K562 (cell line): Measurements from ENCODE around the gene MYBPC3. TPM values are rescaled to one million over a fixed set of nuclear protein-coding genes. Genes with fewer than 3 reads are reported as not detected.
A peak's percentile ranks its signal among the peaks of the same experiment; 100 is the strongest.

Experiments used
- ATF7 ChIP-seq: fragments of 450-650 bp; IDR thresholded peaks from 2 replicates; pipeline ENCODE4 v1.7.1; 2014; ENCODE audit warnings: mild to moderate bottlenecking, moderate library complexity
- ELF1 ChIP-seq: fragments of 200-800 bp; sonication (Bioruptor generic); IDR thresholded peaks from 2 replicates; pipeline ENCODE4 v1.6.1; 2016; ENCODE audit warnings: missing genetic modification characterization, missing compliant biosample characterization
- ELF4 ChIP-seq: fragments of 450-650 bp; formaldehyde crosslinking; IDR thresholded peaks from 2 replicates; pipeline ENCODE4 v1.4.0; 2022; ENCODE audit warnings: missing genetic modification characterization
- ETV1 ChIP-seq: fragments of 450-650 bp; conservative IDR thresholded peaks from 2 replicates; pipeline ENCODE4 v1.6.1; 2016; ENCODE audit warnings: missing genetic modification characterization, control low read depth, low read depth, missing compliant biosample characterization
- GTF2E2 ChIP-seq: fragments of 200-800 bp; sonication (Bioruptor generic); IDR thresholded peaks from 2 replicates; pipeline ENCODE4 v1.6.1; 2016; ENCODE audit warnings: missing genetic modification characterization, missing compliant biosample characterization
- HIVEP1 ChIP-seq: fragments of 250-450 bp; sonication (Bioruptor Pico); IDR thresholded peaks from 2 replicates; pipeline ENCODE4 v1.4.0; 2020; ENCODE audit warnings: mild to moderate bottlenecking
- MCM5 ChIP-seq: fragments of 450-650 bp; IDR thresholded peaks from 2 replicates; pipeline ENCODE4 v1.6.1; 2016; ENCODE audit warnings: low read depth
- NCOA2 ChIP-seq, 2 experiments: fragments of 450-650 bp; IDR thresholded peaks; 2 replicates each; pipeline ENCODE4 v1.6.1; 2018; ENCODE audit warnings: mild to moderate bottlenecking in 2 of 2, moderate library complexity in 1 of 2; ENCODE audit not compliant: partially characterized antibody in 2 of 2
- NFIC ChIP-seq: fragments of 450-650 bp; IDR thresholded peaks from 2 replicates; pipeline ENCODE4 v1.6.1; 2017; ENCODE audit warnings: mild to moderate bottlenecking, inconsistent platforms
- POLR3G ChIP-seq: IDR thresholded peaks from 2 replicates; pipeline ENCODE4 v1.6.1; 2011; ENCODE audit not compliant: insufficient read length, insufficient replicate concordance; ENCODE audit errors: extremely low read depth
- RBM15 ChIP-seq: fragments of 200-400 bp; formaldehyde crosslinking; IDR thresholded peaks from 2 replicates; pipeline ENCODE4 v1.6.1; 2018; ENCODE audit warnings: mild to moderate bottlenecking, low read length, moderate library complexity; ENCODE audit not compliant: insufficient read depth
- TAF9B ChIP-seq: fragments of 450-650 bp; IDR thresholded peaks from 2 replicates; pipeline ENCODE4 v1.6.1; 2018; ENCODE audit warnings: mild to moderate bottlenecking; ENCODE audit not compliant: partially characterized antibody
- U2AF1 ChIP-seq: fragments of 200-400 bp; formaldehyde crosslinking; optimal IDR thresholded peaks from 2 replicates; pipeline ENCODE3; 2017; ENCODE audit warnings: mild to moderate bottlenecking, low read depth, low read length, moderate library complexity
- ZBED1 ChIP-seq: IDR thresholded peaks from 2 replicates; pipeline ENCODE4 v1.6.1; 2014
- ZNF79 ChIP-seq: fragments of 250-450 bp; sonication (Bioruptor Pico); IDR thresholded peaks from 2 replicates; pipeline ENCODE4 v1.4.0; 2020; ENCODE audit warnings: low read depth, mild to moderate bottlenecking, moderate library complexity
- polyA plus RNA-seq, 8 experiments: library from polyadenylated mRNA; depleted of rRNA in 4 of 8; stranded (reverse) in 5 of 8; unstranded in 3 of 8; fragments of >200 nt; fragmentation: Nextera tagmentation in 2 of 8; fragmentation: Illumina TruSeq in 1 of 8; extraction: Ambion mirVana in 2 of 8; extraction: Trizol in 1 of 8; gene quantifications; 2 replicates each; pipeline versions ENCODE4 v1.2.1 to v1.2.3, GENCODE V29; 2011 to 2014; ENCODE audit warnings: inconsistent platforms in 1 of 8, missing spikeins in 1 of 8
- total RNA-seq, 7 experiments: library from RNA; depleted of rRNA in 6 of 7; stranded (reverse); fragments of >200 nt in 6 of 7; fragmentation: Illumina TruSeq in 2 of 7; extraction: Trizol in 2 of 7; gene quantifications; 2 replicates each; pipeline versions ENCODE4 v1.2.1 to v1.2.3, GENCODE V29; 2011 to 2021; ENCODE audit warnings: low replicate concordance in 1 of 7
- TF ChIP-seq, protein P1 (sequence below): IDR thresholded peaks from 3 replicates; pipeline ENCODE4 v1.6.1; 2011; ENCODE audit warnings: borderline replicate concordance, mild to moderate bottlenecking, moderate library complexity; ENCODE audit not compliant: insufficient read length; ENCODE audit errors: extremely low read depth
- TF ChIP-seq, protein P2 (sequence below): IDR thresholded peaks from 2 replicates; pipeline ENCODE4 v1.6.1; 2011; ENCODE audit warnings: borderline replicate concordance, low read depth, mild to moderate bottlenecking, moderate library complexity, low read length; ENCODE audit not compliant: insufficient read depth, poor library complexity, severe bottlenecking
- TF ChIP-seq, protein P3 (sequence below): sonication (generic); formaldehyde crosslinking; IDR thresholded peaks from 2 replicates; pipeline ENCODE4 v1.8.0; 2023; ENCODE audit warnings: mild to moderate bottlenecking, missing genetic modification reagents

Gene MYBPC3
- total and polyA plus RNA-seq, 9 of the 15 experiments (the other 6 are each of a cell fraction or from before 2014, with no cell fraction given), result 0.01 TPM; not detected in 8

DNA sequence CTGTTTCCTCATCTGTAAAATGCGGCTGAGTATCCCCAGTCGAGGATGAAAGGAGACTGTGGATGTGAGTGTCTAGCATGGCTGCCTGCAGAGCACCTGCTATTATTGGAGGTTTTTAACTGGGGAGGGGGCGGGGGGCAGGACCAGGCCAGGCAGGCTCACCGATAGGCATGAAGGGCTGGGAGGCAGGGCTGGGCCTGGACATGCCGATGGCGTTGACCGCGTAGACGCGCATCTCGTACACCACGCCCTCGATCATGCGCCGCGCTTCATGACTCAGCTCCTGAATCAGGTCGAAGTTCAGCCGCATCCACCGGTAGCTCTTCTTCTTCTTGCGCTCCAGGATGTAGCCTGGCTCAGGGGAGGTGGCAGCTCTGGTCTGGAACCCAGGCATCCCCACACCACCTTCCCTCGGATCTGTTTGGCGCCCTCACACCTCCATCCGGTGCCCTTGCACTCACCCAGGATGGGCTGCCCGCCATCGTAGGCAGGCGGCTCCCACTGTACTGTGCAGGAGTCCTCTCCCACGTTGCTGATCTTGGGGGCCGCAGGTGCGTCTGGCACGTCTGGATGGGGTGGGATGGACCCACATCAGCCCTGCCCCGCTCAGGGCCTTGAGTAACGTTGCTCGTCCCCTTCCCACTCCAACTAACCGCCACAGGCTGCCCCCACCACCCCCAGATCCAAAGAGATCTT lies 15.1 kb downstream of the MYBPC3 start (continued):
- TF ChIP-seq, protein P1, sequence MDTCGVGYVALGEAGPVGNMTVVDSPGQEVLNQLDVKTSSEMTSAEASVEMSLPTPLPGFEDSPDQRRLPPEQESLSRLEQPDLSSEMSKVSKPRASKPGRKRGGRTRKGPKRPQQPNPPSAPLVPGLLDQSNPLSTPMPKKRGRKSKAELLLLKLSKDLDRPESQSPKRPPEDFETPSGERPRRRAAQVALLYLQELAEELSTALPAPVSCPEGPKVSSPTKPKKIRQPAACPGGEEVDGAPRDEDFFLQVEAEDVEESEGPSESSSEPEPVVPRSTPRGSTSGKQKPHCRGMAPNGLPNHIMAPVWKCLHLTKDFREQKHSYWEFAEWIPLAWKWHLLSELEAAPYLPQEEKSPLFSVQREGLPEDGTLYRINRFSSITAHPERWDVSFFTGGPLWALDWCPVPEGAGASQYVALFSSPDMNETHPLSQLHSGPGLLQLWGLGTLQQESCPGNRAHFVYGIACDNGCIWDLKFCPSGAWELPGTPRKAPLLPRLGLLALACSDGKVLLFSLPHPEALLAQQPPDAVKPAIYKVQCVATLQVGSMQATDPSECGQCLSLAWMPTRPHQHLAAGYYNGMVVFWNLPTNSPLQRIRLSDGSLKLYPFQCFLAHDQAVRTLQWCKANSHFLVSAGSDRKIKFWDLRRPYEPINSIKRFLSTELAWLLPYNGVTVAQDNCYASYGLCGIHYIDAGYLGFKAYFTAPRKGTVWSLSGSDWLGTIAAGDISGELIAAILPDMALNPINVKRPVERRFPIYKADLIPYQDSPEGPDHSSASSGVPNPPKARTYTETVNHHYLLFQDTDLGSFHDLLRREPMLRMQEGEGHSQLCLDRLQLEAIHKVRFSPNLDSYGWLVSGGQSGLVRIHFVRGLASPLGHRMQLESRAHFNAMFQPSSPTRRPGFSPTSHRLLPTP, result no peak
- TF ChIP-seq ZNF79 (CRISPR knock-in tag), result no peak
- TF ChIP-seq, protein P2, sequence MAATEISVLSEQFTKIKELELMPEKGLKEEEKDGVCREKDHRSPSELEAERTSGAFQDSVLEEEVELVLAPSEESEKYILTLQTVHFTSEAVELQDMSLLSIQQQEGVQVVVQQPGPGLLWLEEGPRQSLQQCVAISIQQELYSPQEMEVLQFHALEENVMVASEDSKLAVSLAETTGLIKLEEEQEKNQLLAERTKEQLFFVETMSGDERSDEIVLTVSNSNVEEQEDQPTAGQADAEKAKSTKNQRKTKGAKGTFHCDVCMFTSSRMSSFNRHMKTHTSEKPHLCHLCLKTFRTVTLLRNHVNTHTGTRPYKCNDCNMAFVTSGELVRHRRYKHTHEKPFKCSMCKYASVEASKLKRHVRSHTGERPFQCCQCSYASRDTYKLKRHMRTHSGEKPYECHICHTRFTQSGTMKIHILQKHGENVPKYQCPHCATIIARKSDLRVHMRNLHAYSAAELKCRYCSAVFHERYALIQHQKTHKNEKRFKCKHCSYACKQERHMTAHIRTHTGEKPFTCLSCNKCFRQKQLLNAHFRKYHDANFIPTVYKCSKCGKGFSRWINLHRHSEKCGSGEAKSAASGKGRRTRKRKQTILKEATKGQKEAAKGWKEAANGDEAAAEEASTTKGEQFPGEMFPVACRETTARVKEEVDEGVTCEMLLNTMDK, result no peak
- TF ChIP-seq POLR3G, result no peak
- TF ChIP-seq ATF7, result peak; percentile 48; the same call in 1 of the 2 replicates
- TF ChIP-seq NCOA2 (IDR thresholded peaks at IDR 0.05; ENCODE audit: partially characterized antibody in 2 of 2), result no peak
- TF ChIP-seq, protein P3, sequence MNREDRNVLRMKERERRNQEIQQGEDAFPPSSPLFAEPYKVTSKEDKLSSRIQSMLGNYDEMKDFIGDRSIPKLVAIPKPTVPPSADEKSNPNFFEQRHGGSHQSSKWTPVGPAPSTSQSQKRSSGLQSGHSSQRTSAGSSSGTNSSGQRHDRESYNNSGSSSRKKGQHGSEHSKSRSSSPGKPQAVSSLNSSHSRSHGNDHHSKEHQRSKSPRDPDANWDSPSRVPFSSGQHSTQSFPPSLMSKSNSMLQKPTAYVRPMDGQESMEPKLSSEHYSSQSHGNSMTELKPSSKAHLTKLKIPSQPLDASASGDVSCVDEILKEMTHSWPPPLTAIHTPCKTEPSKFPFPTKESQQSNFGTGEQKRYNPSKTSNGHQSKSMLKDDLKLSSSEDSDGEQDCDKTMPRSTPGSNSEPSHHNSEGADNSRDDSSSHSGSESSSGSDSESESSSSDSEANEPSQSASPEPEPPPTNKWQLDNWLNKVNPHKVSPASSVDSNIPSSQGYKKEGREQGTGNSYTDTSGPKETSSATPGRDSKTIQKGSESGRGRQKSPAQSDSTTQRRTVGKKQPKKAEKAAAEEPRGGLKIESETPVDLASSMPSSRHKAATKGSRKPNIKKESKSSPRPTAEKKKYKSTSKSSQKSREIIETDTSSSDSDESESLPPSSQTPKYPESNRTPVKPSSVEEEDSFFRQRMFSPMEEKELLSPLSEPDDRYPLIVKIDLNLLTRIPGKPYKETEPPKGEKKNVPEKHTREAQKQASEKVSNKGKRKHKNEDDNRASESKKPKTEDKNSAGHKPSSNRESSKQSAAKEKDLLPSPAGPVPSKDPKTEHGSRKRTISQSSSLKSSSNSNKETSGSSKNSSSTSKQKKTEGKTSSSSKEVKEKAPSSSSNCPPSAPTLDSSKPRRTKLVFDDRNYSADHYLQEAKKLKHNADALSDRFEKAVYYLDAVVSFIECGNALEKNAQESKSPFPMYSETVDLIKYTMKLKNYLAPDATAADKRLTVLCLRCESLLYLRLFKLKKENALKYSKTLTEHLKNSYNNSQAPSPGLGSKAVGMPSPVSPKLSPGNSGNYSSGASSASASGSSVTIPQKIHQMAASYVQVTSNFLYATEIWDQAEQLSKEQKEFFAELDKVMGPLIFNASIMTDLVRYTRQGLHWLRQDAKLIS (CRISPR knock-in tag), result no peak
- no peak for TF ChIP-seq NFIC
- no peak for TF ChIP-seq ELF1 (tag)
- no peak for TF ChIP-seq TAF9B
- no peak for TF ChIP-seq HIVEP1 (CRISPR knock-in tag)
- TF ChIP-seq ZBED1, result no peak
- no peak for TF ChIP-seq ELF4 (CRISPR knock-in tag)
- no peak for TF ChIP-seq ETV1 (tag)
- no peak for TF ChIP-seq GTF2E2
- TF ChIP-seq RBM15, result no peak
- TF ChIP-seq MCM5, result no peak
- no peak for TF ChIP-seq U2AF1
